Purkinje cell (primary cell): ENCODE measurements around the gene ATXN2. TPM values are rescaled to one million over a fixed set of nuclear protein-coding genes. Genes with fewer than 3 reads are reported as not detected.

Experiments used
- polyA plus RNA-seq: library from polyadenylated mRNA; unstranded; fragments of >200 nt; fragmentation: Nextera tagmentation; gene quantifications from 2 replicates; pipeline ENCODE4 v1.2.1, GENCODE V29; 2014

ATXN2 gene
- polyA plus RNA-seq: 90.1 and 94.4 TPM in 2 replicates

GRCh38 chr12:111598637-111599452 is at the start of gene ATXN2:
Gene ATXN2 (minus strand): TSS chr12:111599315. CDS start chr12:111599034, 281 bp downstream.

GRCh38 chr12:111405859-111406473 is 193.1 kb downstream of the ATXN2 start, which contains the start of gene SH2B3:
Gene SH2B3 (plus strand): TSS chr12:111405923. CDS start chr12:111418146, 12,223 bp downstream.

Other genes starting within 250 kb of the ATXN2 start
- gene PHETA1, start 230.2 kb downstream of the ATXN2 start, polyA plus RNA-seq: not detected in 2 replicates
- gene SH2B3, start 193.4 kb downstream of the ATXN2 start, polyA plus RNA-seq: 0.16 and 0.21 TPM in 2 replicates
- 8.8 and 9.3 TPM in 2 replicates for gene BRAP, start 86.6 kb upstream of the ATXN2 start, polyA plus RNA-seq
- gene ACAD10, start 86.7 kb upstream of the ATXN2 start, polyA plus RNA-seq: 0.30 and 3.2 TPM in 2 replicates
- gene ALDH2, start 167.6 kb upstream of the ATXN2 start, polyA plus RNA-seq: 31.5 and 43.6 TPM in 2 replicates
- gene MAPKAPK5, start 242.9 kb upstream of the ATXN2 start, polyA plus RNA-seq: 8.4 and 8.6 TPM in 2 replicates